T-helper 22 cell (primary cell): ENCODE data around the gene LPIN1.

ENCODE experiments used
- DNase-seq: peaks from one replicate; pipeline ENCODE4 v3.0.0-alpha.2; 2020; ENCODE audit warnings: low read depth

LPIN1 gene

DNA sequence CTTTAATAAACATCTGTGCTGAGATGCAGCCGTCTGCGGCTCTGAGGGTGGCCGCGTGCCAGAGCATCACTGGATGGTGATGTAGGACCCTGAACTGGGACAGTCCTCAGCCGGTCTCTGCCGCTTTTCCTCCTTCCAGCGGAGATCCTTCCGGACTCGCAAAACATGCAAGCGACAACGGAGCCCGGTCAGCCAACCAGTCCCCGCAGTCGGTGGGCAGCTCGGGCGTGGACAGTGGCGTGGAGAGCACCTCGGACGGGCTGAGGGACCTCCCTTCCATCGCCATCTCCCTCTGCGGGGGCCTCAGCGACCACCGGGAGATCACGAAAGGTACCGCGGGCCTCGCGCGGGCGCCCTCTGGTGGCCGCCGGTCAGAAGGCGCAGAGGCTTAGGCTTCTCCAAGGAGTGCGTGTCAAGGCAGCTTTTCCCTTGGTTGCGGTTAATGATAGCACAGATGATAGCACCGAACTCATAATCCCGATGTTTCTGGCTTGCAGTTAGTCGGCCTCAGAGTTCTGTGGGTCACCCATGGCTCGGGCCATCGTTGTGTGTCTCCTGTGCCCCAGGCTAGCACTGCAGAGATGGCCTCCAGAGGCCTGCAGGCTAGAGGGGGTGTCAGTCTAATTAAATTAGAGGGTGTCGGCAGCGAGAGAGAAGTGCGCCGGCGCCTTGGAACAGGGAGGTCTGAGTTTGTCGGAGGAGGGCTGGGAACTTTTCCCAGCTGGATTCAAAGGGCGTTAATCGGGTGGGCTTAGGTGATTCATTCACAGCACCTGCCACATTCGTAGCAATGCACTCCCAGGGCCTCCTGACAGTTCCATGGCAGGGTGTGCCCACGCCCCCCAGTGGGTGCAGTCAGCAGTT is 38.5 kb downstream of the LPIN1 start:
- peak; percentile 17 for DNase-seq

DNA sequence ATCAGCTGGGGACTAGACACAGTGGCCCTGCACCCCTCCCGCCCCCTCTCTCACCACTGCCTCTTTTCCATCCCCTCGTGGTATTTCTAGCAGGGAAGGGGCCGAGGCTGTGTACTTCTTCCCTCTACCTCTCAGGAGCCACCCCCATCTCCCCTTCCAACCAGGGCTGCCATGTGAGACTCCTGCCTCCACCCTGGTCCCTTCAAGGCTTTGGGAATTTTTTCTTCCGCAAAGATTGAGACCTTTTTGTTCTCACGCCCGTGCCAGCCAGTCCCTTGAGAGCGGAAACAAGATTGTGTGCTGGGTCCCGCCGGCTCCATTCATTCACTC is 39.1 kb downstream of the LPIN1 start:
- no peak for DNase-seq

DNA sequence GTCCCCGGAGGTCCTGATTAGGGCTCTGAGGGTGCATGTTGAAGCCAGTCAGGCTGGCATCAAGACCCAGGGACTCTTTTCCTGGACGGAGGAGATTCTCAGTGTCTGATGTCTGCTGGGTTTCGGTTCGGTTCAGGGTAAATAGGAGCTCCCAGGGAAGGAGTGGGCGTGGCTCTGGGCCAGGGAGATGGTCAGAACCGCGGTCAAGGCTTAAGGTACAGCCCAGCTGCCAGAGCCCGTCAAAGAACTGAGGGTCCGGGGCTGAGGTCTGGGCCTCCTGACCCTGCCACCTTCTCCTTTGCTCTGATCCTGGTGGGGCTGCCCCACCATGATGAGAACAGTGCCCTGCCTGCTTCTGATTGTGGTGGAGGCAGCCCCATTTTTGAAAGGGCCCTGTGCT is 39.8 kb downstream of the LPIN1 start:
- DNase-seq = no peak

DNA sequence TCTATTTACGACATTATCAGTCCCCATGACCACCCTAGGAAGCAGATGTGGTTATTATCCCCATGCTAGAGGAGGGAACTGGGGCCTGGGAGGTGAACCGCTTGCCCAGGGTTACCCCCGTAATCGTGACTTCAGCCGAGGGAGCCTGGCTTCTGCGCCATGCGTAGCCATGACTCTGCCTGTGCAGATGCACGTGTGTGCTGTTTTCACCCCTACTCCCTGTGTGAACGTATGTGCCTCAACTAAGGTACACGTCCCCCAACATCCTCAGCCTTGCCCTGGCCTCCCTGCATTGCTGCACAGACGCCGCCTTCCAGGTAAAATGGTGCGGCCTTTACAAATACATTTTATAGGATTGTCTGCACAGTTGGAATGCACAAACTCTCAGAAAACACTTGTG is 40.2 kb downstream of the LPIN1 start:
- DNase-seq = no peak

GRCh38 chr2:11787991-11788390 is 41.6 kb downstream of the LPIN1 start:
- no peak for DNase-seq

DNA sequence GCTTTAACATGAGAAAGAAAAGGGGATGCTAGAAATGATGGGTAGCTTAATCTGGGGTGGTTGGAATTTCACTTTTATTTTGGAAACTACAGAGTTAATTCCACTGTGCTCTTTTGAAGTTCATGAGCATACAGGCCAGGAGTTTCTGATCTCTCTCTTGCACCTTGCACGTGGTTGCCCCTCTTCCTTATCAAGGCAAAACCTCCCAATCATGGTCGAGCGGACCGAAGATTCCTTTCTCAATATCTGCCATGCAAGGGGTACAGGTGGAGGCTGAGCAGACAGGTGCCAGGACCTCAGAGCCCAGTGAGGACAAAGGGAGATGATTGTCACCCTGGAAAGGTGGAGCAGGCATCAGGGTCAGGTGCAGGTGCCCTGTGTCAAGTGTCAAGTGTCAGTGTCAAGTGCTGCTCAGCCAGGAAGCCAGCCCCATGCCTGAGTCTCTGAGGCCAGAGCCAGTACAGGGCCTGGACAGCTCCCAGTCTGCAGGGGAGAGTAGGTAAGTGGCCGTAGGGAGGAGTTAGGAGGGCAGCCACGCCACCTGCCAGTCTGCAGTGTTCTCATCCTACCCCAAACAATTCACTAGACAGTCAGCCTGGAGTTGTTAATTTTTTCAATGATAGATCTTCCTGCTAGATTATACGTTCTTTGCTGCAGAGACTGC is 42.2 kb downstream of the LPIN1 start:
- DNase-seq = no peak

GRCh38 chr2:11789243-11789642 is 42.8 kb downstream of the LPIN1 start:
- DNase-seq = no peak

DNA sequence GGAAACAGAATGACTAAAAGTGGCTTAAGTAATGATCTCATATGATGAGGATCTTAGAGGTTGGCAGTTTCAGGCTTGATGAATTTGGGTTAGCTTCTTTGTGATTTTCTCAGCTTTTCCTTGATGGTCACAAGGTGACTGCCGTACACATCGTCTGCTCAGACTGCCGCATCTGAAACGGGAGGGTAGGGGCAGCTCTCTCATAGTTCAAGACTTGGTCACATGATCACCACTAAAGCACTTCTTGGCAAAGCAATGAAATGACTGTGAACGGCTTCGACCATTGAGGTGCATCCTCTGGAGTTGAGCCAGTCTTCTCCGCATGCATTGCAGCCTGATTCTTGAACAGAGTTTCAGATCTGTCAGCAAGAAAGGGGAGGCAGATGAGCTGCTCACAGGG is 43.8 kb downstream of the LPIN1 start:
- no peak for DNase-seq

- DNase-seq = no peak
Observed at GRCh38 chr2:11795590-11795989, 49.2 kb downstream of the LPIN1 start.

GRCh38 chr2:11796190-11797171 is 50.0 kb downstream of the LPIN1 start:
- no peak for DNase-seq

- DNase-seq = no peak
Observed at GRCh38 chr2:11797846-11798245, 51.4 kb downstream of the LPIN1 start.

- DNase-seq = no peak
Observed at GRCh38 chr2:11798701-11799435, 52.4 kb downstream of the LPIN1 start.

DNA sequence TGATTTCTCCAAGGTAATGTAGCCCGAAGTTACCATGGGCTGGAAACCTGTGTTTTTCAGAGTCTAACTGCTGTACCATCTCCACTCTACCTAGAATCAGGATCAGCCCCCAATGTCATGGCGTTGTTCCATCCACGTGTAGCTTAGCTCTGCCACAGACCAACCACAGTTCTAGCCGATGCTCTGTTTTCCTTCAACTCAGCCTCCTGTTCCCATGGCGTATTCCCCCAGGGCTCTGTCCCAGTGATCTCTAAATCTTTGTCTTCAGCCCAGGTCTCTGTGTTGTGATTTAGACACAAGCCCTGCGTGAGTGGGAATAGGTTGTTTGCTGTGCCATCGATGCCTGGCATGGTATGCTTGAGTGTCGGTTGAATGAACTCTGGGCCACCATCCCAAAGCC is 53.4 kb downstream of the LPIN1 start:
- no peak for DNase-seq

GRCh38 chr2:11802782-11803191 is 56.4 kb downstream of the LPIN1 start:
- DNase-seq = no peak

DNA sequence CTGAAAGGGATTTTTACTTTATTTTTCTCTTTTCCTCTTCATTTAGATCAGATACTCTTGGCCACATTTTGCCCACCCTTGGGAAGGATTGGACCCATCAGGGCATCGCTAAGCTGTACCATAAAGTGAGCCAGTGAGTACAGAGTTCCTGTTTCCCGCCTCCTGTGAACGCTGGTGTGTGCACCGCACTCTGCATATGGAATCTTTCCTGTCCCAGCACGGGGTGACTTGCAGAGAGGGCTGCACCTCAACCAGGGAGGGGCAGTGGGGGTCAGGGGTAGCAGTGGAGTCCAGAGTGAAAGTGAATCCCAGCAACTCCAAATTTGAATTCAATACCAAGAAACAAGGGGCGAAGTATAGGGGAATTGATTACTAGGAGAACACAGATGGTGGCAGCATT is 58.6 kb downstream of the LPIN1 start:
- DNase-seq = no peak

DNA sequence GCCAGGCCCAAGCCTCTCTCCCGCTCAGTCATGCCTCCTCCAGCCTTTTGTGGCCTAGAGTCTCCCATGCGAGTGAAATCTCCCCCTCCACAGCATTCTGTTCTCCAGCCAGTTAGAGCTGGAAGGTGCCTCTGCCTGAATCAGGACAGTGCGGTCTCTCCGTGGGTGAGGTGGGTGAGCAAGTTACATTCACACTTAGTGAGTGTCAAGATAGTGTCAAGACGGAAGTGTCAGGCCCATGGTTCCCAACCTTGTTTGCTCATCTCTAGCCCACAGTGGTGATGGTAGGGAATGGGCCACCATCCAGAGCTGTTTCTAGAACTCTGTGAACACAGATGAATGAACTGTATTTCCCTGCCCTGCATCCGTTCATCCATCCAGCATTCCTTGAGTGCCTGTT is 59.5 kb downstream of the LPIN1 start:
- no peak for DNase-seq

- no peak for DNase-seq
Observed at GRCh38 chr2:11807156-11808015, 61.0 kb downstream of the LPIN1 start.

DNA sequence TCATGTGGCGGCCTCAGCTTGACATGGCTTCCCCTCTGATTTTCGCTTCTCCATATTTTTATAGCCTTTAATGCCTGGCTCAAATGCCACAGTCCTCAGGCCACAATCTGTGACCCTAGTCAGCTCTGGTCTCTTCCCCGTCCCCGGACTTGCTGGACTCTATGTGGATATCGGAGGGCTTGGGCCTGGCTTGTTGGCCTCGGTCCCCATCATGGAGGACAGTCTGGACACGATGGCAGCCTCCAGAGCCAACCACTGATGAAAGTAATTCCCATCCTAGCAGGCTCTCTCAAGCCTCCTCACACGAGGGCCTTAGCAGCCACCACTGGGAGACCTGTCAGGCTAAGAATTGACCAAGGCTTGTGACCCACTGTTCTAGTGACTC is 61.6 kb downstream of the LPIN1 start:
- no peak for DNase-seq

DNA sequence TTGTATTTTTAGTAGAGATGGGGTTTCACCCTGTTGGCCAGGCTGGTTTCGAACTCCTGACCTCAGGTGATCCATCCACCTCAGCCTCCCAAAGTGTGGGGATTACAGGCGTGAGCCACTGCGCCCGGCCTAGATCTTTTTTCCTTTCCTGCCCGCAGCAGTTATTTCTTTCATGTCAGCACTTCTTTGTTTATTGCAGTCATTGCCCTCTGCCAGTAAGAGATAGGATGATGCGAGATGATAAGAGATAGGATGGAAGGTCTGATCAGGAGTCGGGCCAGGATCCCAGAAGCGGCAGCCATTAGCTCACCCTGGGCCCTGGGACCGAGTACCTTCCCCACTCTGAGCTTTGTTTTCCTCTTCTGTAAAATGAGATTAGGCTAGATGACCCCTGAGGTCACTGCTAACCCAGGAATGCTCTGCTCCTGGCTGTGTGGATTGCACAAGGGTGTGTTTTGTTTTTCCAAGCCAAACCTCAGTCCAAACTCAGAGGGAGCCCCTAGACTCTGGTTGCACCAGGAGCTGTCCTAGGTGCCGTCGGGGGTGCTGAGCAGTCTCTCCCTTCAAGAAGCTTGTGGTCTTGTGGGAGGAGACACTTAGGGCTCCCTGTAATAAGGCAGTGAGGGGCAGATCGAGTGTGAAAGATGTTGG is 63.3 kb downstream of the LPIN1 start:
- no peak for DNase-seq

DNA sequence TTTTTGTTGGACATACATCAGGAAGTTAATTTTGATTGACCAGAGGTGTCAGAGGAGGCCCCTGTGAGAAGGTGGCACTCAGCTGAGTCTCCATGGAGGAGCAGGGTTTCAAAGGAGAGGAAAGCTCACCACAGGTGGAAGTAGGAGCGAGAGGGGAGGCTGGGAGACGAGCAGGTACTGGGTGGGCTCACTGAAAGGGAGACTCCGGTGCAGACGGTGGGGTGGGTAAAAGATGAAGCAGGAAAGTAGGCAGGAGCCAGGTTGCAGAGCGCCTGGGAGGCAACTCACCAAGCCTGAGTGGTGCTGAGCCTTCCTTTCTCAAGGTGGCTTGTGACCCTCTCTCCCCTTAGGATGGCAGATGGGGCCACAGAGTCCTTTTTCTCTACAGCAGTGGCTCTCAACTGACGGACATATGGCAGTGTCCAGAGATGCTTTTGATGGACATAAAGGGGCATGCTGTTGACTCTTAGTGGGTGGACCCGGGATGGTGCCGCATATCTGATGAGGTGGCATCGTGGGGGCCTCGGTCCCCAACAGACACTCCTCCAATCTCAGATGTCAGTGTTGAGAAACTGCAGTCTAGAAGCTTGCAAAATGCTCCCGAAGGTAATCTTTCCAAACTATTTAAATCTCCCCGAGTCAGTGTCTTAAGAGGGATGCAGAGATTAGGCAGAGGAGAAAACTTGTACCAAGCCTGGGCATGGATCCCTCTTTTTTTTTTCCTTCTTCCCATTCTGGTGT is 64.0 kb downstream of the LPIN1 start:
- no peak for DNase-seq
